HG03354 (cell line): ENCODE measurements around the gene MYBPH.

Experiments used
- ATAC-seq: cut with Tn5 transposase; IDR thresholded peaks from one replicate; pipeline ENCODE4 v1.9.1; 2021; ENCODE audit warnings: mild to moderate bottlenecking; ENCODE audit not compliant: unreplicated experiment, poor library complexity, severe bottlenecking

Gene MYBPH

DNA sequence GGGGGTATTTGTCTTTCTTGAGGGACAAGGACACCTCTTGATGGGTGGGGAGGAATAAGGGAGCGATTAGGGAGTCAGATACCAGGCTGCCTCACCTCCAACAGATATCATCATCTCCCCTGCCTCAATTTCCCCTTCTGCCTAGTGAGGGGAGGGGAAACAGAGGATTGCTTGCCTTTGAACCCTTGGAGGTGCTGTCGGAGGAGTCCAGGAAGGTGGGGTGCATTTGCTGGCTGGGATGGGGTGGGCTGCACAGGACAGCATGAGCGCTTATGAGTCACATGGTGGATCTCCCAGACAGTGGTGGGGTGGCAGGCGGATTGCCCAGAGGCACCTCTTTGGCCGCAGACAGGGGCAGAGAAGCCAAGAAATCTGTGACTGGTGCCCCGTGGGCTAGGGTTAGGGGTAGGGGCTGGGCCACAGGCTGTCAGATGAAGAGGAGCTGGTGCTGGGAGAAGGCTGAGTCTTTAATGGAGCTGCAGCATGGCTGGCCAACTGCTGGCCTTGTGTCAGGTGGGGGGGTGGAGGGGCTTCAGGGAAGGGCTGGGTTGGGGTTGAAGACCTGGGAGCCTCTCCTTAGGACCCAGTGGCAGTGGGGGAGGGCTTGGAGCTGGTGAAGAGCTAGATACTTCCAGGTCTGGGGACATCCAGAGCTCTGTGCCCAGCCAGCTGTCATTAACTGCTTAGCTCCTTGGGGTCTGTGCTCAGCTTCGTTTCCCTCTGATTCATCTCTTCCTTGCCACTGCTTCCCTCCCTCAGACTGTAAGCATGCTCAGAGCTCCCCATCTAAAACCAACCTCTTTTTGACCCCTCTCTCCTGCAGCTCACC is 55.1 kb downstream of the MYBPH start:
- ATAC-seq = no peak
